ENCODE results near the gene USP10. TPM values are rescaled to one million over a fixed set of nuclear protein-coding genes. Genes with fewer than 3 reads are reported as not detected.

The USP10 gene
- total and polyA plus RNA-seq, 12 donors: 17.5 to 82.9 (median 62.8) TPM

DNA sequence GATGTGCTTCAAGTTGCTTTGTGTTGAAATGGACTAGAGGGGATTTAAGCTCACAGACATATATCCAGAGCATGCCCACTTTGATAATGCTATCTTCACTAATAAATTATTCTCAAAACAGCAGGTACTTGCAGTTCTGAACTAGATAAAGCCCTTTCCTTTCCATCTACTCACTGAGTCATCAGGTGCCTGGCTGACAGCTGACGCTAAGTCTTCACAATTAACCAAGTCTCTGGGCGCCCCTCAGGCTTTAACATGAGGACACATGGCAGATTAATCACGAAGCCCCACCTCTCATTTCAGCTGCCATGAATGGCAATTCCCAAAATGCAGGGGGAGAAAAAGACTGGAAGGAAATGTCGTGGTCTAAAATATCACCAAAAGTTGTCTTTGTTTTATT, 90.5 kb downstream of the USP10 start:
- TF ChIP-seq, protein P1, sequence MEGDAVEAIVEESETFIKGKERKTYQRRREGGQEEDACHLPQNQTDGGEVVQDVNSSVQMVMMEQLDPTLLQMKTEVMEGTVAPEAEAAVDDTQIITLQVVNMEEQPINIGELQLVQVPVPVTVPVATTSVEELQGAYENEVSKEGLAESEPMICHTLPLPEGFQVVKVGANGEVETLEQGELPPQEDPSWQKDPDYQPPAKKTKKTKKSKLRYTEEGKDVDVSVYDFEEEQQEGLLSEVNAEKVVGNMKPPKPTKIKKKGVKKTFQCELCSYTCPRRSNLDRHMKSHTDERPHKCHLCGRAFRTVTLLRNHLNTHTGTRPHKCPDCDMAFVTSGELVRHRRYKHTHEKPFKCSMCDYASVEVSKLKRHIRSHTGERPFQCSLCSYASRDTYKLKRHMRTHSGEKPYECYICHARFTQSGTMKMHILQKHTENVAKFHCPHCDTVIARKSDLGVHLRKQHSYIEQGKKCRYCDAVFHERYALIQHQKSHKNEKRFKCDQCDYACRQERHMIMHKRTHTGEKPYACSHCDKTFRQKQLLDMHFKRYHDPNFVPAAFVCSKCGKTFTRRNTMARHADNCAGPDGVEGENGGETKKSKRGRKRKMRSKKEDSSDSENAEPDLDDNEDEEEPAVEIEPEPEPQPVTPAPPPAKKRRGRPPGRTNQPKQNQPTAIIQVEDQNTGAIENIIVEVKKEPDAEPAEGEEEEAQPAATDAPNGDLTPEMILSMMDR (IDR thresholded peaks at IDR 0.05): no peak
- H3K4me3 ChIP-seq: no peak overlapping the region
- intact Hi-C loops (cut with DNase I): no loop called here
- no peak overlapping the region for H3K27ac ChIP-seq
- peaks cover 3 to 32% (median 18%) of the 10 kb centered on the region in 9 donors for H3K4me1 ChIP-seq
- DNase-seq (no peak), ATAC-seq (no peak)
- 95 to 97% methylated on average over 4 of the region's 4 CpGs for WGBS, 2 donors
- H3K36me3 ChIP-seq: no peaks in the 10 kb centered on the region
- no peaks in the 10 kb centered on the region for H3K9me3 ChIP-seq
- H3K27me3 ChIP-seq: no peaks in the 10 kb centered on the region

DNA sequence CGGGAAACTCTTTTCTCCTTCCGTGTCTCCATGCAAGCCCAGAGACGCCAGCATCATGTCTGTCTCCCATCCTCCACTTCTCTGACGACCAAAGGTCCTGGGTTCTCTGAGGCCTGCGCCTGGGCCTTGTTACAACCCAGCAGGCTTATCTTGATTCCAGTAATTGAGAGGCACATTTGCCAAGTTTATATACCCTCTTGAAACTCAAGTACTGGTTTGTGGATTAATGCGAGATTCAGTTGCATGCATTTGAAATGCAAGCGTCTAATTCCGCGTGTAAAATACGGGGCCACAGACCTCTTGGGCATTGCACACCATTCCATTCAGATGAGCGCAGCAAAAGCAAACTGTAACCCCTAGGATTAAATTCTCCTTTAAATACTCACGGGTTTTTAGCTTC, 91.3 kb downstream of the USP10 start:
- intact Hi-C loops (cut with DNase I): no loop called here
- Histone ChIP-seq H3K4me1 (peaks cover 3 to 32% (median 11%) of the 10 kb centered on the region in 9 donors), H3K36me3 (no peaks in the 10 kb centered on the region), H3K27ac (no peak overlapping the region), H3K27me3 (no peaks in the 10 kb centered on the region), H3K4me3 (no peak overlapping the region), H3K9me3 (no peaks in the 10 kb centered on the region)
- no peak for DNase-seq
- ATAC-seq: no peak
- TF ChIP-seq, protein P1 (IDR thresholded peaks at IDR 0.05): no peak
- 93 to 96% methylated on average over 12 of the region's 12 CpGs for WGBS, 2 donors

DNA sequence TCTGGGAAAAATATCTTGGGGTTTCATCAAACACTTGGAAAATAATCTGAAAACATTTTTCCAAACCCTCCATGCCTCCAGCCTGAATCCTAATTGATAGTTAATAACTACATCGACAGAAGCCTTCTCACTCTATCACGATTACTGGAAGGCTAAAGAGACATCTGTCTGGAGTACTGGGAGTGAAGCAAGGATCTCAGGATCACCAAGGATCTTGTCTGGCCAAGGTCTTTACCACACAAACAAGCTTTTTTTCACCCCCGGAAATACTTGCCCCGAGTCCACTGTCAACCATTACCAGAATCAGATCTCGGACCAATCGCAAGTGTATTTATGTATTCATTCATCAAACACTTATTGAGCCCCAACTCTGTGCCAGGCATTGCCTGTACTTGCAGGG, 91.7 kb downstream of the USP10 start:
- 93 to 94% methylated on average over 6 of the region's 6 CpGs for WGBS, 2 donors

DNA sequence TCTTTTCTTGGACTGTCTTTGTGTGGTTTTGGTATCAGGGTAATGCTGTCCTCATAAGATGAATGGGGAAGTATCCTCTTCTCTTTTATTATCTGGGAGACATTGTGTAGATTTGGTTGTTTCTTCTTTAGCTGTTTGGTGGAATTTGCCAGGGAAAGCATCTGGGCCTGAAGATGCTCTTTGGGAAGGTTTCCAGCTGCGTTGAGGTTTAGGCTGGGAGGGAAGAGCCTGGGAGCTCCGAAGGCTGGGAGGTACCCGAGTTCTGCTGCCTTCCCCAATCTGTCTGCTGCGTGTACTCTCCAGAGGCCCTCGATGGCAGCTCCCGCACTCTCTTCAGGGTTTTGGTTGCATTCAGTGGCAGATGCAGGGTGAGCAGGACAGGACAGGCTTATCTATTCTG, 94.4 kb downstream of the USP10 start:
- H3K9me3 ChIP-seq: peaks cover 0 to 3% (median 0%) of the 10 kb centered on the region in 11 donors
- H3K36me3 ChIP-seq: no peaks in the 10 kb centered on the region
- H3K27me3 ChIP-seq: no peaks in the 10 kb centered on the region
- TF ChIP-seq, protein P1 (IDR thresholded peaks at IDR 0.05): no peak
- ATAC-seq: no peak
- no peak overlapping the region for H3K4me3 ChIP-seq
- intact Hi-C loops (cut with DNase I): no loop called here
- H3K27ac ChIP-seq: peak overlapping the region in 5 of 10 donors; percentile 56 to 90 (median 79)
- peaks cover 0 to 23% (median 0%) of the 10 kb centered on the region in 9 donors for H3K4me1 ChIP-seq
- 86 to 92% methylated on average over 6 of the region's 6 CpGs for WGBS, 2 donors
- DNase-seq: no peak

More for the DNA sequence above, 91.7 kb downstream of the USP10 start:
- no peak for ATAC-seq
- TF ChIP-seq, protein P1 (IDR thresholded peaks at IDR 0.05): no peak
- intact Hi-C loops (cut with DNase I): no loop called here
- no peaks in the 10 kb centered on the region for H3K9me3 ChIP-seq
- no peak overlapping the region for H3K4me3 ChIP-seq
- no peaks in the 10 kb centered on the region for H3K27me3 ChIP-seq
- DNase-seq: no peak
- H3K27ac ChIP-seq: no peak overlapping the region
- H3K4me1 ChIP-seq: peaks cover 3 to 28% (median 8%) of the 10 kb centered on the region in 9 donors
- H3K36me3 ChIP-seq: no peaks in the 10 kb centered on the region

All from heart right ventricle (tissue), 16 donors.